HG02885 (cell line): ENCODE results near the gene MYBPC3.
A peak's percentile ranks its signal among the peaks of the same experiment; 100 is the strongest.

ENCODE experiments used
- ATAC-seq: cut with Tn5 transposase; IDR thresholded peaks from one replicate; pipeline ENCODE4 v1.9.1; 2021; ENCODE audit warnings: mild to moderate bottlenecking; ENCODE audit not compliant: unreplicated experiment, poor library complexity

MYBPC3 gene

GRCh38 chr11:47352556-47352955, at the start of gene MYBPC3:
Gene MYBPC3, minus strand, starts transcription at chr11:47352702. Its CDS starts 55 bp downstream, at chr11:47352647.
- no peak for ATAC-seq

- peak; percentile 62 for ATAC-seq
Measured at GRCh38 chr11:47400768-47401279, 48.3 kb upstream of the MYBPC3 start.

GRCh38 chr11:47399860-47400767, 47.6 kb upstream of the MYBPC3 start:
- peak; percentile 64 for ATAC-seq

GRCh38 chr11:47398551-47398950, 46.0 kb upstream of the MYBPC3 start:
- ATAC-seq: no peak

- ATAC-seq: no peak
Measured at GRCh38 chr11:47398011-47398410, 45.5 kb upstream of the MYBPC3 start.

GRCh38 chr11:47396049-47396320, 43.5 kb upstream of the MYBPC3 start:
- no peak for ATAC-seq

GRCh38 chr11:47395223-47396048, 42.9 kb upstream of the MYBPC3 start:
- ATAC-seq: no peak

- peak; percentile 64 for ATAC-seq
Measured at GRCh38 chr11:47394322-47395222, 42.1 kb upstream of the MYBPC3 start.

- no peak for ATAC-seq
Measured at GRCh38 chr11:47394050-47394321, 41.5 kb upstream of the MYBPC3 start.

- no peak for ATAC-seq
Measured at GRCh38 chr11:47393163-47394049, 40.9 kb upstream of the MYBPC3 start.

GRCh38 chr11:47392546-47393162, 40.2 kb upstream of the MYBPC3 start:
- ATAC-seq: no peak

GRCh38 chr11:47391711-47392432, 39.4 kb upstream of the MYBPC3 start:
- no peak for ATAC-seq

GRCh38 chr11:47391077-47391583, 38.6 kb upstream of the MYBPC3 start:
- peak; percentile 52 for ATAC-seq

GRCh38 chr11:47390422-47390760, 37.9 kb upstream of the MYBPC3 start:
- ATAC-seq: no peak

- no peak for ATAC-seq
Measured at GRCh38 chr11:47389577-47390421, 37.3 kb upstream of the MYBPC3 start.

- ATAC-seq: no peak
Measured at GRCh38 chr11:47388697-47389576, 36.4 kb upstream of the MYBPC3 start.
